Measurements from ENCODE around the gene ITPR1.

The ITPR1 gene

DNA sequence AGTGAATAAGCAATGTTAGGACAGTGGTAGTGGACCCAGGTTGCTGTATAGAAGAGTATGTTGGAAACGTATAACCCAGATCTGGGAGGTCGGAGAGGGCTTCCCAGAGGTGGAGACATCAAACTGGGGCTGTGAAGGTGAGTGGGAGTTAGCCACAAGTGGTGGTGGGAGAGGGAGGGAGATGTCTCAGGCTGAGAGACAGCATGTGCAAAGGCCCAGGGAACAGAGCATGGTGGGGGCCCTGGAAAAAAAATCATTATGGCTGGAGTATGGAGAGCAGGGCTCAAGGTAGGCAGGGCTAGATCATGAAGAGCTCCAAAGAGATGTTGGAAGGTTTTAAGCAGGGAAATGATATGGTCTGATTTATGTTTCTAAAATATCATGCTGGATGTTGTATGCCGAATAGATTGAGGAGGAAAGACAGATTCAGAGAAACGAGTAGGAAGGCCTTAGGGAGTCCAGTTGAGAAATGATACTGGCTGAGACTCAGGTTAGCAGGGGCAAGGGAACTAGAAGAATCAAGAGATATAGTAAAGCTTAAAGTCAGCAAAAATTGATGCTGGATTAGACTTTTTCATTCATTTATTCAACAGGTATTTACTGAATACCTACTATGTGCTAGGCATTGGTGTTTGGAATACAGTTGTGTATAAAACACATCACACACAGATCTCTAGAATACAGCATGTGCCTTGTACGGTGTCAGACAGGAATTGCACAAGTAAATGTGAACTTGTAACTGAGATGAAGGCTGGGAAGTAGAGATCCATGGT is 17.0 kb downstream of the ITPR1 start:
- H3K27me3 ChIP-seq (ENCODE audit: insufficient read depth, low read length): no peaks in the 10 kb centered on the region
- no peak for TF ChIP-seq EZH2 (IDR thresholded peaks at IDR 0.05; ENCODE audit: borderline replicate concordance, low read length)
- TF ChIP-seq, protein P1, sequence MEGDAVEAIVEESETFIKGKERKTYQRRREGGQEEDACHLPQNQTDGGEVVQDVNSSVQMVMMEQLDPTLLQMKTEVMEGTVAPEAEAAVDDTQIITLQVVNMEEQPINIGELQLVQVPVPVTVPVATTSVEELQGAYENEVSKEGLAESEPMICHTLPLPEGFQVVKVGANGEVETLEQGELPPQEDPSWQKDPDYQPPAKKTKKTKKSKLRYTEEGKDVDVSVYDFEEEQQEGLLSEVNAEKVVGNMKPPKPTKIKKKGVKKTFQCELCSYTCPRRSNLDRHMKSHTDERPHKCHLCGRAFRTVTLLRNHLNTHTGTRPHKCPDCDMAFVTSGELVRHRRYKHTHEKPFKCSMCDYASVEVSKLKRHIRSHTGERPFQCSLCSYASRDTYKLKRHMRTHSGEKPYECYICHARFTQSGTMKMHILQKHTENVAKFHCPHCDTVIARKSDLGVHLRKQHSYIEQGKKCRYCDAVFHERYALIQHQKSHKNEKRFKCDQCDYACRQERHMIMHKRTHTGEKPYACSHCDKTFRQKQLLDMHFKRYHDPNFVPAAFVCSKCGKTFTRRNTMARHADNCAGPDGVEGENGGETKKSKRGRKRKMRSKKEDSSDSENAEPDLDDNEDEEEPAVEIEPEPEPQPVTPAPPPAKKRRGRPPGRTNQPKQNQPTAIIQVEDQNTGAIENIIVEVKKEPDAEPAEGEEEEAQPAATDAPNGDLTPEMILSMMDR (IDR thresholded peaks at IDR 0.05; ENCODE audit: low read length): no peak
- H4K20me1 ChIP-seq (ENCODE audit: insufficient read depth, low read length): no peaks in the 10 kb centered on the region; the same call in 1 of the 2 replicates
- no peak overlapping the region for H3K27ac ChIP-seq (ENCODE audit: low read depth, low read length, poor library complexity, severe bottlenecking)
- no peaks in the 10 kb centered on the region; the same call in 1 of the 2 replicates for H3K36me3 ChIP-seq (ENCODE audit: insufficient read depth, low read length)
- H3K79me2 ChIP-seq (ENCODE audit: insufficient read depth, low read length): no peaks in the 10 kb centered on the region
- H3K9me3 ChIP-seq (ENCODE audit: low read length): no peaks in the 10 kb centered on the region
- H3K9me2 ChIP-seq (ENCODE audit: low read depth, low read length): no peaks in the 10 kb centered on the region
- H2AFZ ChIP-seq (ENCODE audit: low read length): no peak overlapping the region
- no peaks in the 10 kb centered on the region for H3F3A ChIP-seq (ENCODE audit: insufficient read depth, low read length)
- no peak overlapping the region for H3K4me3 ChIP-seq (ENCODE audit: low read depth, low read length, poor library complexity, severe bottlenecking)
- no peak overlapping the region for H3K4me2 ChIP-seq (ENCODE audit: low read length)
- peaks cover 7% of the 10 kb centered on the region for H3K4me1 ChIP-seq (ENCODE audit: insufficient read depth, low read length, severe bottlenecking)
- H3K9ac ChIP-seq (ENCODE audit: low read length): no peak overlapping the region

DNA sequence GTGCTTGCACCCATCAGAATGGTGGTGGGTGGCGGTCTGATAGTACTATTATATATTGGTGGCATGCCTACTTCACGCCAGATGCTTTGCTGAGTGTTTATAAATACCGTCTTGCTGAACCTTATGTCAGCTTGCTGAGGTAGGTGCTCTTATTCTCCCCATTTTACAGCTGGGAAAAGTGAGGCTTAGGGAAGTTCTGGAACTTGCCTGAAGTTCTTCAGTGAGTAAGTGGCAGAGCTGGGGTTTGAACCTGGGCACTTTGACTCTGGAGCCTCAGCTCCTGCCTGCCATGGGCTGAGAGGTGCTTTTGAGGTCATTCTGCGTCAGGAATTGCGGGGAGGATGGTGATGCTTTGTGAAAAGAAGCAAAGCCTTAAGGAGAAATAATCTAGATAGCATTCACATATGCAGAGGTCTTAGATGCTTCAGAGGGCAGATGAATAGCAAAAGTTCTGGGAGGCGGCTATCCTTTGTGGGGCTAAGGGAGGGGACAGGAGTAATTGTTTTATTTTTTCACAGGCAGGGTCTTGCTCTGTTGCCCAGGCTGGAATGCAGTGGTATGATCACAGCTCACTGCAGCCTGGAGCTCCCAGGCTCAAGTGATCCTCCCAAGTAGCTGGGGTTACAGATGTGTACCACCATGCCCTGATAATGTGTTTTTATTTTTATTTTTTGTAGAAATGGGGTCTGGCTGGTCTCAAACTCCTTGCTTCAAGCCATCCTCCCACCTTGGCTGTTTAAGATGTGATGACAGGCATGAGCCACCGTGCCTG is 18.5 kb downstream of the ITPR1 start:
- Histone ChIP-seq H3K36me3 (ENCODE audit: insufficient read depth, low read length) (no peaks in the 10 kb centered on the region), H4K20me1 (ENCODE audit: insufficient read depth, low read length) (no peaks in the 10 kb centered on the region), H3K9me3 (ENCODE audit: low read length) (no peaks in the 10 kb centered on the region), H3K27me3 (ENCODE audit: insufficient read depth, low read length) (no peaks in the 10 kb centered on the region), H2AFZ (ENCODE audit: low read length) (no peak overlapping the region), H3K27ac (ENCODE audit: low read depth, low read length, poor library complexity, severe bottlenecking) (no peak overlapping the region), H3K9ac (ENCODE audit: low read length) (no peak overlapping the region), H3F3A (ENCODE audit: insufficient read depth, low read length) (no peaks in the 10 kb centered on the region), H3K4me3 (ENCODE audit: low read depth, low read length, poor library complexity, severe bottlenecking) (no peak overlapping the region), H3K4me1 (ENCODE audit: insufficient read depth, low read length, severe bottlenecking) (no peaks in the 10 kb centered on the region), H3K79me2 (ENCODE audit: insufficient read depth, low read length) (no peaks in the 10 kb centered on the region), H3K9me2 (ENCODE audit: low read depth, low read length) (no peaks in the 10 kb centered on the region), H3K4me2 (ENCODE audit: low read length) (no peak overlapping the region)
- TF ChIP-seq EZH2 (IDR thresholded peaks at IDR 0.05; ENCODE audit: borderline replicate concordance, low read length): no peak
- TF ChIP-seq, protein P1 (IDR thresholded peaks at IDR 0.05; ENCODE audit: low read length): no peak

DNA sequence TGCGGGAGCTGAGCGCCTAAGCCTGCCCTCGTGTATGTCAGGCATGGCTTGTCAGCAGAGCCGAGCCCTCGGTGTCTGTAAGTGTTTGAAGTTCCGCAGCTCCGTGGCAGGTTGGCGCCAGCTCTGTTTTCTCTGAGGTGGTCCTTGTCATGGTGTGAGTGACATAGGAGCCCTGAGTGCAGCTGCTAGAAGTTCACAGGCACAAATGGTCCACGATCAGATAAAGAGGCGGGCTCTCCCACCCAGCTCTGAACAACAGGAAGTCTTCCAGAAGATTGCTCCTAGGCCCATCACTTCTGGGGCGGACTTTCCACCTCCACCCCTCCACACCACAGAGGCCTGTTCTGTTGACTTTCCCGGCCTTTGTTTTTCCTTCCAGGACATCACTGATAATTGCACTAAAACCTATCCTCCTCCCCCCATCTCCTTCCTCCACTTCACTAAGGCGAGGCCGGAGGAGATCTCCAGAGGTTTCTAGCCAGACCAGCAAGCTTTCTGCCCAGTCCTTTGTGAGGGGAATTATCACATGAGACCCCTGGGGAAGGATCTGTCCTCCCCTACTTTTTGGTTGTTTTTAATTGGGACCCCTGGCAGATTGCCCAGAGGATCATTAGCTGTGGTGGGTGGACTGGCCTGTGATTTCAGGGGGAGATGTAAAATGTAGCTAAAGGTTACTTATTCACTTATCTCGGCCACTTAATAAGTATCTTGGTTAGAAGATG is 19.9 kb downstream of the ITPR1 start:
- H2AFZ ChIP-seq (ENCODE audit: low read length): no peak overlapping the region
- H3F3A ChIP-seq (ENCODE audit: insufficient read depth, low read length): no peaks in the 10 kb centered on the region
- H3K9ac ChIP-seq (ENCODE audit: low read length): no peak overlapping the region
- no peaks in the 10 kb centered on the region for H3K36me3 ChIP-seq (ENCODE audit: insufficient read depth, low read length)
- no peaks in the 10 kb centered on the region for H3K9me2 ChIP-seq (ENCODE audit: low read depth, low read length)
- H3K27ac ChIP-seq (ENCODE audit: low read depth, low read length, poor library complexity, severe bottlenecking): no peak overlapping the region
- H3K4me1 ChIP-seq (ENCODE audit: insufficient read depth, low read length, severe bottlenecking): no peaks in the 10 kb centered on the region
- TF ChIP-seq, protein P1 (IDR thresholded peaks at IDR 0.05; ENCODE audit: low read length): no peak
- no peaks in the 10 kb centered on the region for H4K20me1 ChIP-seq (ENCODE audit: insufficient read depth, low read length)
- H3K79me2 ChIP-seq (ENCODE audit: insufficient read depth, low read length): no peaks in the 10 kb centered on the region
- H3K4me3 ChIP-seq (ENCODE audit: low read depth, low read length, poor library complexity, severe bottlenecking): no peak overlapping the region
- no peaks in the 10 kb centered on the region for H3K9me3 ChIP-seq (ENCODE audit: low read length)
- no peak overlapping the region for H3K4me2 ChIP-seq (ENCODE audit: low read length)
- H3K27me3 ChIP-seq (ENCODE audit: insufficient read depth, low read length): no peaks in the 10 kb centered on the region
